Activated T-cell treated with anti-CD3 and anti-CD28 coated beads, Interleukin-2, amount 50 U/mL, for 24 hours (primary cell): ENCODE measurements around the gene CLEC5A.
"Not testable (repeated sequence)": the region's sequence is repeated elsewhere in the genome, so short reads cannot be mapped to it uniquely, and the experiment has no call there.

ENCODE experiments used
- DNase-seq: peaks from one replicate; pipeline ENCODE4 v3.0.0-alpha.2; 2020
- H3K27ac Mint-ChIP-seq: 2 replicates; pipeline ENCODE4 v1.8.0; 2020; ENCODE audit warnings: mild to moderate bottlenecking, mixed read lengths
- H3K27me3 Mint-ChIP-seq: 2 replicates; pipeline ENCODE4 v1.8.0; 2020; ENCODE audit warnings: mixed read lengths
- H3K36me3 Mint-ChIP-seq: 2 replicates; pipeline ENCODE4 v1.8.0; 2020; ENCODE audit warnings: low read depth, mixed read lengths
- H3K4me1 Mint-ChIP-seq: 2 replicates; pipeline ENCODE4 v1.8.0; 2020; ENCODE audit warnings: low read depth, mixed read lengths
- H3K4me3 Mint-ChIP-seq: 2 replicates; pipeline ENCODE4 v1.8.0; 2020; ENCODE audit warnings: mild to moderate bottlenecking, moderate library complexity, mixed read lengths
- H3K9me3 Mint-ChIP-seq: 2 replicates; pipeline ENCODE4 v1.8.0; 2020; ENCODE audit warnings: mixed read lengths

Gene CLEC5A

DNA sequence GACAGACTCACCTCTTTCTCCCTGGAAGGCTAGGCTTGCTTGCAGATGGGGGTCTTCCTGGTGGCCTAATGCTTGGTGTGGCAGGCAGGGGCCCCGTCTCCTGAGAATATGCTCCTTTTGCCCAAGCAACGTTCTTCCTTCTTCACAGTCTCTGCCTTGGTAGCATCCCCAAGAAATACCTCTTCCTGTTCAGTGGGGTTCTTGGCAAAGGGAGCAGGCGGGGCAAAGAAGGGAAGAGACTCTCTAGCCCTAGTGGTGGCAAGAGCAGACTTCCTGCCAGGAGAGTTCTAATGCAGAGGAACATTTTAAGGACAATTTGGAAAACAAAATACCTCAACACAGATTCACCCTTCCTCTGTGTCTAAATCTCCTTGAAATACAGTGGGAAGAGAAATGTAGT lies at the start of gene CLEC5A:
Gene CLEC5A (minus strand): TSS at position 179 of the 400 bp plus-strand sequence. CDS start 682 bp downstream, outside the sequence.
- Mint-ChIP-seq H3K27ac (no peak within 1 kb of the TSS), H3K27me3 (peaks cover 11% of the 10 kb centered on the region), H3K4me3 (no peak within 1 kb of the TSS)

DNA sequence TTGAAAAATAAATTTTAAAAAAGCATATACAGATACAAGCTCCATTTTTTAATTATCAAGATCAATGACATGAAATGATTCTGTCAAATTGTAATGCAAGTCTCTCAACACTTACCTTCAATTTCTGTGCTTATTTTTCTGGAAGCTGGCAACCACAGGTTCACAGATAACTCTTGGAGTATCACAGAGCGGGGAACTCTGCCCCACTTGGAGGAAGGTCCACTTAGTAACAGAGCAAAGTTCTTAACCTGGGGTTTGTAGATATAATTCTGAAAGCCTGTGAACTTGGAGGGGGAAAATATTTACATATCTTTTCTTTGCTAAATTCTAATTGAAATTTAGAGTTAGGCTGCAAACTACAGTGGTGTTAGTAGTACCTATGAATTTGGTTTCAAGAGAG lies 46.6 kb upstream of the CLEC5A start:
- H3K27ac Mint-ChIP-seq: no peak overlapping the region
- no peaks in the 10 kb centered on the region for H3K9me3 Mint-ChIP-seq
- peaks cover 5% of the 10 kb centered on the region for H3K27me3 Mint-ChIP-seq
- peaks cover 2% of the 10 kb centered on the region for H3K4me1 Mint-ChIP-seq
- H3K36me3 Mint-ChIP-seq: no peaks in the 10 kb centered on the region
- no peak overlapping the region for H3K4me3 Mint-ChIP-seq
- no peak for DNase-seq

More for the DNA sequence above, at the start of gene CLEC5A:
- Mint-ChIP-seq H3K36me3 (no peaks in the 10 kb centered on the region), H3K4me1 (peaks cover 5% of the 10 kb centered on the region), H3K9me3 (peaks cover 6% of the 10 kb centered on the region)
- DNase-seq: no peak

DNA sequence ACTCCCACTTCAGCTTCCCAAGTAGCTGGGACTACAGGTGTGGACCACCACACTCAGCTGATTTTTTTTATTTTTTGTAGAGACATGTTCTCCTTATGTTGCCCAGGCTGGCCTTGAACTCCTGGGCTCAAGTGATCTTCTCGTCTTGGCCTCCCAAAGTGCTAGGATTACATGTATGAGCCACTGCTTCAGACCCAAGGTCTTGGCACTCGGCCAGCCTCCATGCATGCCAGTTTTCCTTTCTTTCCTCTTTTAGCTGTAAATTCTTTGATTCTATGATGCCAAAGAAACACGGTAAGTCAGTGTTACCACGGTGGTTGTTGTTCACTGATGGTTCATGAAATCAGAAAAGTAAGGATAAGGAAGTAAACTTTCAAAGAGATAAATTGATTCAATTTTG lies 45.9 kb upstream of the CLEC5A start:
- H3K27me3 Mint-ChIP-seq: peaks cover 4% of the 10 kb centered on the region
- H3K9me3 Mint-ChIP-seq: no peaks in the 10 kb centered on the region
- no peak for DNase-seq
- peaks cover 2% of the 10 kb centered on the region for H3K4me1 Mint-ChIP-seq
- H3K27ac Mint-ChIP-seq: no peak overlapping the region
- H3K36me3 Mint-ChIP-seq: no peaks in the 10 kb centered on the region
- H3K4me3 Mint-ChIP-seq: no peak overlapping the region

DNA sequence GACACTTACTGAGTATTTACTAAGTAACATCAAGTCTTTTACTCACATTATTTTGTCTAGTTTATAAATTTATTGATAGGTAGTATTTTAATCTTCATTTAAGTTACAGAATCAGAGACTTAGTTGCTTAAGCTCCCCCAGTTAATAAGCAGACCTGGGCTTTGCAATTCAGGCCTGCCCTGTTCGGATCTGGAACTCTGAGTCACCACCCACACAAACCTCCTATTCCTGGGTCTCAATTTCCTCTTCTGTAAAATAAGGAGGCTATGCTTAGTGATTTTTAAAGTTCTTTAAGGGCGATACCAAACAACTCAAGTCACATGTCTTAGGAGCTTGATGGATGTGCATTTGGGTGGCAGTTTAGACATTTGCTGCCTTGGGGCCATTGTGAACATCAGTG lies 45.4 kb upstream of the CLEC5A start:
- no peak overlapping the region for H3K27ac Mint-ChIP-seq

DNA sequence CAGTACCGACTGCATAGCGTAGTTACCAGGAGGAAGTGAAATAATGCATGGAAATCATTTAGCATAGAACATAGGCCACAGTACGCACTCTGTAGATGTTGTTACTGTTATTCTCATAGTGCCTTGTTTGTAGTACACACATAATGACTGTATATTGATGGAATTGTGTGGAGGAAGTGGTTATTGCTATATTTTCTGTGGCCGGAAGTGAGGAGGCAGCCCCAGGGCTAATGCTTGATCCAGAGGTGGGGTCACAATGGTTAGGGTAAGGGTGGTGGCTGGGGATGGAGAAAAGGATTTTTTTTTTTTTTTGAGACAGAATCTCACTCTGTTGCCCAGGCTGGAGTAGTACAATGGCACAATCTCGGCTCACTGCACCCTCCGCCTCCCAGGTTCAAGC lies 44.4 kb upstream of the CLEC5A start:
- Mint-ChIP-seq H3K4me3 (no peak overlapping the region), H3K27me3 (peaks cover 7% of the 10 kb centered on the region), H3K9me3 (no peaks in the 10 kb centered on the region), H3K36me3 (no peaks in the 10 kb centered on the region), H3K27ac (no peak overlapping the region), H3K4me1 (peaks cover 2% of the 10 kb centered on the region)
- no peak for DNase-seq

More for the DNA sequence above, 45.4 kb upstream of the CLEC5A start:
- no peak for DNase-seq
- Mint-ChIP-seq H3K9me3 (no peaks in the 10 kb centered on the region), H3K36me3 (no peaks in the 10 kb centered on the region), H3K4me3 (no peak overlapping the region), H3K4me1 (peaks cover 2% of the 10 kb centered on the region), H3K27me3 (peaks cover 9% of the 10 kb centered on the region)

DNA sequence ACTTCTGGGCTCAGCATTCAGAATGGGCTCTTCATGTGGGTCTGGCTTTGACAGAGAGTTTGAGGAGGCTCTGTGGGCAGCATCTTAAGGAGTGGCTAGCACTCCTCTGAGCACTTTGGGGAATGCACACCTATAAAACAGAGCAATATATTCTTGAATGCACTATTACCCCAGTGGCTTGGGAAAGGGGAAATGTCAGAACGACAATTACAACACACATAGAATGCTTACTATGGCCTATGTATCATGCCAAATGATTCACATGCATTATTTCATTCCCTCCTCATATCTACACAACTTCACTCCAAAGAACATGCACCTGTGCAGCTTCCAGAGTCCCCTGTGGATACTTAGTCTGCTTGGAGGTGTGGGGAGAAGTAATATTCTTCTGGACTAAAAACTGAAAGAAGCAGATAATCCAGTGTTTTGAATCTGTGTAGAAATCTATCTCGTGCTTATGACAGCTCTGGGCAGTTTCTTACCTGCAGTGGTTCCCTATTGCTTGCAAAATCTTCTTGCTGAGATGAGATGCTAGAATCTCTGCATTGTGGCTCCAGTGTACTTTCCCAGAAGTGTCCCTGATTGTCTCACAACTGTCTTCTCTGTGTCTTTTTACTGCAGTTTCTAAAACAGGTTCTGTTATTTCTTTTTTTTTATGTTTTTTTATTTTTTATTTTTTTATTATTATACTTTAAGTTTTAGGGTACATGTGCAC lies 43.4 kb upstream of the CLEC5A start:
- no peak overlapping the region for H3K4me3 Mint-ChIP-seq
- H3K9me3 Mint-ChIP-seq: no peaks in the 10 kb centered on the region
- no peaks in the 10 kb centered on the region for H3K36me3 Mint-ChIP-seq
- H3K27me3 Mint-ChIP-seq: peaks cover 7% of the 10 kb centered on the region
- no peak for DNase-seq
- H3K4me1 Mint-ChIP-seq: peaks cover 2% of the 10 kb centered on the region
- no peak overlapping the region for H3K27ac Mint-ChIP-seq

DNA sequence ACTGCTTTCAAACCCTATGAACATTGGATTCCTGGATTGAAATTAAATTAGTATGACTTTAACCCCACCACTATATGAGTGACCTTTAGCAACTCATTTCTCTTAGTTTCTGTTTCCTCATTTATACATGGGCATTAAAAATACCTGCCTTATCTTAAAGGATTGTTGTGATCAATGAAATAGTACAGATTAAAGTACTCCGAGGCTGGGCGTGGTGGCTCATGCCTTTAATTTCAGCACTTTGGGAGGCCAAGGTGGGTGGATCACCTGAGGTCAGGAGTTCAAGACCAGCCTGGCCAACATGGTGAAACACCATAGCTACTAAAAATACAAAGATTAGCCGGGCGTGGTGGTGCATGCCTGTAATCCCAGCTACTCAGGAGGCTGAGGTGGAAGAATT lies 41.0 kb upstream of the CLEC5A start:
- DNase-seq, H3K4me3 Mint-ChIP-seq, H3K27me3 Mint-ChIP-seq, H3K4me1 Mint-ChIP-seq, H3K36me3 Mint-ChIP-seq, H3K9me3 Mint-ChIP-seq, H3K27ac Mint-ChIP-seq: not testable (repeated sequence)

DNA sequence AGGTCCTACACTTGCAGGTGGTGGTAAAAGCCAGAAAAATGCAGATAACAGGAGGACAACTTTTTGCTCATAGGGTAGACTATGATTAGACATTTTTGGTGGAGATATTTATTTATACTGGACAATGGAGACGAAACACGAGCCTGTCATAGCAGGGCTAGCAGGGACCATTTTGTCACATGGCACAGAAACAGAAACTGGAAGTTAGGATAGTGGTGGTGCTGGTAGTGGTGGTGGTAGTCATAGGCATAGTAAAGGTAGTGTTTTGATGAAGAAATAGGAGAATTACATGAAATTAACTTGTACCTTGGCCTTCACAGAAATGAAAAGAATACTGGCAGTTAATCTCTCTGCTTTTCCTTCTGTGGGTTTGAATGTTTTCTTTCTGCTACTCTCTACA lies 40.1 kb upstream of the CLEC5A start:
- Mint-ChIP-seq H3K27me3 (peaks cover 7% of the 10 kb centered on the region), H3K4me1 (peaks cover 2% of the 10 kb centered on the region), H3K9me3 (no peaks in the 10 kb centered on the region), H3K27ac (no peak overlapping the region), H3K4me3 (no peak overlapping the region), H3K36me3 (no peaks in the 10 kb centered on the region)
- no peak for DNase-seq

DNA sequence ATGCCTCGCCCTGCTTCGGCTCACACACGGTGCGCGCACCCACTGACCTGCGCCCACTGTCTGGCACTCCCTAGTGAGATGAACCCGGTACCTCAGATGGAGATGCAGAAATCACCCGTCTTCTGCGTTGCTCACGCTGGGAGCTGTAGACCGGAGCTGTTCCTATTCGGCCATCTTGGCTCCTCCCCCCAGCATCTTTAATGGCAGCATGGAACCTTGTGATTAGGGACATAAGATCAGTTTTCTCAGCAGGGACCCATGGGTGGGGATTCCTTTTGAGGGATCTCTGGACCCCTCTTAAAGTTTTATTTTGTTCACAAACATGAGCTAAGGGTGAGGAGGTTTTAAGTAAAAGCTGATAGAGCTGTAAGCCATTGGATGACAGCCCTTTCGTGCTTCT lies 39.2 kb upstream of the CLEC5A start:
- H3K27me3 Mint-ChIP-seq, H3K4me3 Mint-ChIP-seq, H3K9me3 Mint-ChIP-seq, H3K4me1 Mint-ChIP-seq, H3K36me3 Mint-ChIP-seq, DNase-seq, H3K27ac Mint-ChIP-seq: not testable (repeated sequence)

DNA sequence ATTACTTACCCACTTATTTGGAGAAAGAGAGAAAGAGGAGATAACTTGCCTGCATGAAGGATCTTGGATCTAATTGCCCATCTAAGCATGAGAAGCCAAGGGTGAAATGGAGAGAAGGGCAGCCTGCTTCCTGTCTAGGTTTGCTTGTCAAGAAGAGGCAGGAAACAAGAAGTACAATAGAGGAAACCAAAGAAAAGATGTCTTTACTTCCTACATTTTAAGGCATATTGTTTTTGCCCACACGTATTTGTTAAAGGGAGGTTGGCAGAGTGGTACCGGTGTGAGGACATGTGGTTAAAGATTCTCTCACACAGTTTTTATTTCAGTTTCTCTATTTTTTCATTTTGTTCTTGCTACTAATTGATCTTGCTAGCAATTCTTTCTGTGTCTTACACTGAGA lies 32.8 kb upstream of the CLEC5A start:
- Mint-ChIP-seq H3K4me3 (no peak overlapping the region), H3K4me1 (peaks cover 18% of the 10 kb centered on the region), H3K27me3 (no peaks in the 10 kb centered on the region), H3K36me3 (no peaks in the 10 kb centered on the region), H3K9me3 (no peaks in the 10 kb centered on the region), H3K27ac (no peak overlapping the region)
- no peak for DNase-seq

DNA sequence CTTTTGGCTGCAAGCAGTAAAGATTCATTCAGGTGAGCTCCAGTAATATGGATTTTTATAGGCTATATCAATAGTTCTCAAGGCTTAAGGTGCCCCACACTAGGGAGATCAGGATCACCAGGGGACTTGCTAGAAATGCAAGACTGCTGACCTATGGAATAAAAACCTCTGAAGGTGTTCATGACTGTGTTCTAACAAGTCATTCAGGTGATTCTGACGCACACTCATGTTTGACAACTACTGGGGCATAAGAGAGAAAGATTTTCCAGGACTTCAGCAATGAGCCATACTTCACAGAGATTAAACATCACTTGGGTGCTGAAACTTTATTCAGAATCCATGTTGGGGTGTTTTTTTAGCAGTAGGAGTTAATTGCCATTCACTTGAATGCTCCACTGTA lies 31.6 kb upstream of the CLEC5A start:
- no peak for DNase-seq
- H3K27ac Mint-ChIP-seq: no peak overlapping the region
- H3K4me1 Mint-ChIP-seq: peaks cover 18% of the 10 kb centered on the region
- no peaks in the 10 kb centered on the region for H3K9me3 Mint-ChIP-seq
- H3K36me3 Mint-ChIP-seq: no peaks in the 10 kb centered on the region
- no peak overlapping the region for H3K4me3 Mint-ChIP-seq
- no peaks in the 10 kb centered on the region for H3K27me3 Mint-ChIP-seq

DNA sequence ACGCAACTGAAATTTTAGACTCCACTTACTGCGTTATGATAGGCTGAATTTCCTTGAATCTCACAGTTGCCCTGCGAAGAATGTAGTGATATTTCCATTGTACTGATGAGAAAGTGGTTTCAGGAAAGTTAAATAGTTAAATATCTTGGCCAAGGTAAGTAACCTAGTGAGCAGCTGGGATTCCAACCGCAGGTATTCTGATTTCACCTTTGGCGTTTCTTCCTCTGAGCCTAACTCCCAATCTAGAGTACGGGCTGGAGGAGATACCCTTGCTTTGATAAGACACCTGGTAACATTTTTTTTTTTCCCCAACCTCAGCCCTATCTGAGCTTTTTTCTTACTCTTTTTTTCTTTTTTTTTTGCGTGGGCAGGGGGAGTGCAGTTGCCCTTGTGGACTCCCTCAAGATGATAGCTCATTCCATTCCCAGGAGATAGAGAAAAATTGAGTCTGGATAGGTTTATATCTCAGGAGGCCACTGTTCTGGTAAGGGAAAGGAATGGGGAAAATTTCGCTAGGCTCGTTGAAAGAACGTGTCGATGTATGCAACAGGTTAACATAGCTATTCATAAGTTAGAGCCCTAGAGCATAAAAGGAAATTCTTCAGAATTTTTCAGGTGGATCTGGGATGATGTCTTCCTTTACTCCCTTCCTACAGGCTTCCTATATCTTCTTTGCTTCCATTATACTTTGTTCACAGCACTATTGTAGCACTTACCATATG lies 29.9 kb upstream of the CLEC5A start:
- no peaks in the 10 kb centered on the region for H3K27me3 Mint-ChIP-seq
- no peak for DNase-seq

DNA sequence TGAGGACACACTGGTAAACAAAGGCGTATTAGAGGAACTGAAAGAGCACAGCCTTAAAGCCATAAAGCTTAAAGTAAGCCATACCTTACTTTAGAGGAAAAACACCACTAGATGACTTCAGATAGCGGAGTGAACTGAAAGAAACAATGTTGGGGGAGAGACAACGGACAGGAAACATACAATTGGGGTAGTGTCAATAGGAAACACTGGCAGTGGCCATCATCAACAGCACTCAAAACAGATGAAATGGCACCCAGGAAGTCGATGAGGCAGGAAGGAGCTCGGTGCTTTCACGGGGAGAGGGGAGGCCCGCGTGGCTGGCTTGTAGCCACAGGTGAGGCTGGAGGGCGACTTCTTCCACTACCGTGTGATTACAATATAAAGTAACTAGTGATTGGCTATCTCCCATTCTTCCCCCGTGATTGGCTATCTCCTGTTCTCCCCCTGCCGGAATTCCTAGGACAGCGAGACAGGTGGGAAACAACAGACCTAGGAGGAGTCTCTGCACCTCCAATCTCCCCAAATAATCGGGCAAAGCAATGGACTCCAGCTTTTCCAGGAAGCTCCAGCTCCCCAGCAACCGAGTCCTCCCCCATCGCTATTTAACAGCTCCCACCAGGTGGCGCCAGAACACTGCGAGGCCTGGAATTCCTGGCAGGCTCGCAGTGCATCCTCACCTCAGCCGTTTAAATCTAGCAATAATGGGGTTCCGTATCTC lies 29.2 kb upstream of the CLEC5A start:
- H3K36me3 Mint-ChIP-seq: no peaks in the 10 kb centered on the region
- peak overlapping the region; percentile 69 for H3K27ac Mint-ChIP-seq
- no peaks in the 10 kb centered on the region for H3K9me3 Mint-ChIP-seq
- DNase-seq: peak; percentile 83
- H3K4me3 Mint-ChIP-seq: peak overlapping the region; percentile 76
- H3K4me1 Mint-ChIP-seq: peaks cover 18% of the 10 kb centered on the region
- H3K27me3 Mint-ChIP-seq: no peaks in the 10 kb centered on the region

More for the DNA sequence above, 29.9 kb upstream of the CLEC5A start:
- no peaks in the 10 kb centered on the region for H3K9me3 Mint-ChIP-seq
- H3K4me3 Mint-ChIP-seq: peak overlapping the region; percentile 76
- H3K36me3 Mint-ChIP-seq: no peaks in the 10 kb centered on the region
- no peak overlapping the region for H3K27ac Mint-ChIP-seq
- peaks cover 18% of the 10 kb centered on the region for H3K4me1 Mint-ChIP-seq

DNA sequence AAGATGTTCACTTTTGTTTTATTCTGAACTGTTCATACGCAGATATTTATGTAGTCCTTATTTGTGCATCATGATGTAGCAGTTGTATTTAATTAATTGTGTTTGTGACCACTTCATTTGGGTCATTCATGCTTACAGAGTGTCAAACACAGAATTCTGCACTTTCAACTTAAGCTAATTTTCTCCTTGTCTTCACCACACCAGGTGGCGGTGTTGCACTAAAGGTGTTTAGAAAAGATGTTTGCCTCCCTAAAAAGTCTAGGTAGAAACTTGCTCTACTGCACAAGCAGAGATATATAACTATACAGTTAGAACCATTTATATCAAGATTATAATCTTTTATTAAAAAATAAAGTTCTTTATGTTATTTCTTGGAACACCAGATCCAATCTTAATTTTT lies 28.1 kb upstream of the CLEC5A start:
- no peak overlapping the region for H3K27ac Mint-ChIP-seq
- no peak for DNase-seq
- H3K36me3 Mint-ChIP-seq: no peaks in the 10 kb centered on the region
- peaks cover 18% of the 10 kb centered on the region for H3K4me1 Mint-ChIP-seq
- H3K27me3 Mint-ChIP-seq: no peaks in the 10 kb centered on the region
- H3K4me3 Mint-ChIP-seq: no peak overlapping the region
- H3K9me3 Mint-ChIP-seq: no peaks in the 10 kb centered on the region

DNA sequence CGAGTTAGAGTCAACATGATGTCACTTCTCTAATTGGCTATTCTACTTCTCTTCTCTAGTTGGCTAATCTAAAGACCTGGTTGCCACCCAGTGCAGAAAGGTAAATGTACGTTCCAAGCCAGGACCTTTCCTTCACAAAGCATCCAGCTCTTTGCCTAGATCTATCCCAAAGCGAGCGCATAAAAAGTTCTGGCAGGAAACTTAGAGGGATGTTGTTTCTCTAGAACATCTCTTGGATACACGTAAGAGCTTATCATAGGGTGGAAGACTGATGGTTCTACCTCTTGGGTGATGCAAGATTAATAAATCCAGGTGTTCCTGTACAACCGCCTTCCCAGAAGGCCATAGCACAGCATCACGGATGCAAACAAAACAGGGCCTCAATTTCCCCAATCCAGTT lies 26.9 kb upstream of the CLEC5A start, which contains the start of gene TAS2R38:
Gene TAS2R38 (minus strand): TSS at position 101 of the 400 bp plus-strand sequence. CDS start 84 bp downstream, at position 17.
- Mint-ChIP-seq H3K27ac (no peak within 1 kb of the TSS), H3K9me3 (no peaks in the 10 kb centered on the region), H3K27me3 (no peaks in the 10 kb centered on the region), H3K4me3 (no peak within 1 kb of the TSS), H3K36me3 (no peaks in the 10 kb centered on the region), H3K4me1 (peaks cover 14% of the 10 kb centered on the region)
- DNase-seq: no peak
